Progenitor cell of endocrine pancreas (in vitro differentiated cells): ENCODE results near the gene MED9. TPM values are rescaled to one million over a fixed set of nuclear protein-coding genes. Genes with fewer than 3 reads are reported as not detected.

Experiments used
- DNase-seq: peaks from one replicate; pipeline ENCODE4 v3.0.0; 2021; ENCODE audit warnings: low spot score; ENCODE audit not compliant: unreplicated experiment
- H3K27ac Mint-ChIP-seq: 2 replicates; pipeline ENCODE4 v1.8.0; 2021; ENCODE audit warnings: mild to moderate bottlenecking, moderate library complexity, mixed read lengths
- H3K27me3 Mint-ChIP-seq: 2 replicates; pipeline ENCODE4 v1.8.0; 2021; ENCODE audit warnings: mixed read lengths
- H3K36me3 Mint-ChIP-seq: 2 replicates; pipeline ENCODE4 v1.8.0; 2022; ENCODE audit warnings: mixed read lengths; ENCODE audit not compliant: insufficient read depth
- H3K4me1 Mint-ChIP-seq: 2 replicates; pipeline ENCODE4 v1.8.0; 2021; ENCODE audit warnings: low read depth, mixed read lengths
- H3K4me3 Mint-ChIP-seq: 2 replicates; pipeline ENCODE4 v1.8.0; 2021; ENCODE audit warnings: low read depth, mild to moderate bottlenecking, moderate library complexity, mixed read lengths
- H3K9me3 Mint-ChIP-seq: 2 replicates; pipeline ENCODE4 v1.8.0; 2021; ENCODE audit warnings: low read depth, mixed read lengths
- total RNA-seq: library from RNA; stranded (reverse); gene quantifications from 2 replicates; pipeline ENCODE4 v1.2.1, GENCODE V29; 2021
- TF ChIP-seq, protein P1 (sequence below): fragments of 200-600 bp; sonication (generic); IDR thresholded peaks from one replicate; pipeline ENCODE4 v1.5.0; 2021; ENCODE audit warnings: antibody characterized with exemption, mild to moderate bottlenecking; ENCODE audit not compliant: unreplicated experiment

The MED9 gene
- total RNA-seq, 1 donor from 2014 or later, result 17.0 TPM

DNA sequence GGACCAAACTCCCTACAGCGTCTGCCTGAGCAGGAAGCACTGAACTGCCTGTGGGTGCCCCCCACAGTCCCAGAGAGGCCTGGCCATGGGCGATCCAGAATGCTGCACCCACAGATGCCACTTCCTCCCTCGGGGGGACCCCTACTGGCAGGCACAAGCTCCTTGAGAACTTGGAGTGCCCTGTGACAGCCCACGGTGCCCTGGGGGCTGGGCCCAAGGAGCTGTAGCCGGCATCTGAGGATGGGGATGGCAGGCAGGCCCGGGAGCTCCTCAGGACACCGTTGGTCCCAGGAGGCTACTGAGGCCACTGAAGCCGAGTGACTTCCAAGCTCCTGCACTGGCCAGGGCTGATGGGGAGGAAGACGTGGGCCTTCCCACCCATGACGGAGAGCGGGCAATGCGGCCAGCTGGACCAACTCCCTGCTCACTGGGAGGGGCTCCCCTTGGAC lies 34.5 kb downstream of the MED9 start:
- H3K27me3 Mint-ChIP-seq, result no peaks in the 10 kb centered on the region
- H3K9me3 Mint-ChIP-seq, result no peaks in the 10 kb centered on the region
- no peak overlapping the region for H3K4me3 Mint-ChIP-seq
- no peaks in the 10 kb centered on the region for H3K36me3 Mint-ChIP-seq
- H3K27ac Mint-ChIP-seq, result no peak overlapping the region
- TF ChIP-seq, protein P1, sequence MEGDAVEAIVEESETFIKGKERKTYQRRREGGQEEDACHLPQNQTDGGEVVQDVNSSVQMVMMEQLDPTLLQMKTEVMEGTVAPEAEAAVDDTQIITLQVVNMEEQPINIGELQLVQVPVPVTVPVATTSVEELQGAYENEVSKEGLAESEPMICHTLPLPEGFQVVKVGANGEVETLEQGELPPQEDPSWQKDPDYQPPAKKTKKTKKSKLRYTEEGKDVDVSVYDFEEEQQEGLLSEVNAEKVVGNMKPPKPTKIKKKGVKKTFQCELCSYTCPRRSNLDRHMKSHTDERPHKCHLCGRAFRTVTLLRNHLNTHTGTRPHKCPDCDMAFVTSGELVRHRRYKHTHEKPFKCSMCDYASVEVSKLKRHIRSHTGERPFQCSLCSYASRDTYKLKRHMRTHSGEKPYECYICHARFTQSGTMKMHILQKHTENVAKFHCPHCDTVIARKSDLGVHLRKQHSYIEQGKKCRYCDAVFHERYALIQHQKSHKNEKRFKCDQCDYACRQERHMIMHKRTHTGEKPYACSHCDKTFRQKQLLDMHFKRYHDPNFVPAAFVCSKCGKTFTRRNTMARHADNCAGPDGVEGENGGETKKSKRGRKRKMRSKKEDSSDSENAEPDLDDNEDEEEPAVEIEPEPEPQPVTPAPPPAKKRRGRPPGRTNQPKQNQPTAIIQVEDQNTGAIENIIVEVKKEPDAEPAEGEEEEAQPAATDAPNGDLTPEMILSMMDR, result no peak
- DNase-seq, result no peak
- no peaks in the 10 kb centered on the region for H3K4me1 Mint-ChIP-seq

DNA sequence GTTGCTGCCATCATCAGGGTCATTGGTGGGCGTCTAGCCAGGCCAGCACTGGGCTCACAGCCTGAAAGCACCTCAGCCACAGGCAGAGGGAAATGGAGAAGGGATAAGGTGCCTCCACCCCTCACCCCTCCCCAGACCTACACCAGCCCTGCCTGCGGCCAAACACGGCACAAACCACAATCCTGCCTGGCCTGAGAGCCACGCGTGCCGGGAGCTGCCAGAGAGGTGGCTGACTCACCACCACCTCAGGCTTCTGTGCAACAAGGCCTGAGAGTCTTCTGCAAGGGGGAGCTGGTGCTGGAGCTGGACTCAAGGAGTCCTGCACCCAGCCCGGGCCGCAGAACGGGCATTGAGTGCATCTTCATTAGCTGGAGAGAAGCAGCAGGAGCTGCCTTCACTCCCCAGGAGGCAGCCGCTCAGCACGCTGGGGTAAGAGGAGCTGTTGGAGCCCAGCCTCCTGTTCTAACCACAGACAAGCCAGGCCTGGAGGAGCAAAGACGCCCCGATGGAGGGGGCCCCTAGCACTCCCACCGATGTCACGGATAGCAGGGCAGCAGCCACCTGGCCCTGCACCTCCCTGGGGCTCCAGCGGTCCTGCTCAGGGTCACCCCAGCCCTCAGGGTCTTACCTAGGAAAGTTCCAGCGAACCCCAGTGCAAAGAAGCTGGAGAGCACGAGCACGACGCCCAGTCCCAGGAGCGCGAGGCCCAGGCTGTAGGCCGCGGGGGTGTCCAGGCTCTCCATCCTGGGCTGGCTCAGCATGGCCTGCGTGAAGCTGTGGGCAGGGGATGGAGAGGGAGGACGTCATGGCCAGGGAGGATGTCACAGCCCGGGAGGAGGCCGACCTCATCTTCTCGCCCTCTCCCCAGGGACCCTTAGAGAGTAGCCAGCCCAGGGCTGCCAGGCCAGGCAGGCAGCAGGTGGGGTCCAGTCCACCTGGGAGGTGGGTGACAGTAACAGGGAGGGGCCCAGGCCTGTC lies 35.4 kb downstream of the MED9 start:
- DNase-seq, result no peak
- Mint-ChIP-seq H3K9me3 (no peaks in the 10 kb centered on the region), H3K27me3 (no peaks in the 10 kb centered on the region), H3K4me3 (no peak overlapping the region), H3K36me3 (no peaks in the 10 kb centered on the region), H3K27ac (no peak overlapping the region), H3K4me1 (no peaks in the 10 kb centered on the region)
- TF ChIP-seq, protein P1, result no peak

- DNase-seq, result no peak
- no peak overlapping the region for H3K27ac Mint-ChIP-seq
Measured at GRCh38 chr17:17512866-17513265, 36.1 kb downstream of the MED9 start.

DNA sequence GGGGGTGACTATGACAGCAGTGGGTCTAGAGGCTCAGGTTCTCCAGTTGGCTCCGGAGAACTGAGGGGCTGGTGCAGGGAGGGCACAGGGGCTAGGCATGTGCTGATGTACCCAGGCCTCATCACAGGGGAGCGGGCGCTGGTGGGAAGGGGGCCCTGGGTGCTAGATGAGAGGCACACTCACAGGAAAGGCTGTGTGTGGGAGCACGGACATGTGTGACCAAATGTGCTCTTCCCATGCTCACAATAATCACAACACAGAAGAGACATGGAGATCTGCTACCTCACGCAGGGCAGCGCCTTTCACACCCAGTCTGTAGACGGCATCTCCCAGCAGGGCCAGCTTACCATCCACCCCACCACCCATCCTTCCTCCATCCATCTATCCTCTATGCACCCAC lies 36.8 kb downstream of the MED9 start:
- no peaks in the 10 kb centered on the region for H3K36me3 Mint-ChIP-seq
- H3K9me3 Mint-ChIP-seq, result no peaks in the 10 kb centered on the region
- H3K4me3 Mint-ChIP-seq, result no peak overlapping the region
- H3K4me1 Mint-ChIP-seq, result no peaks in the 10 kb centered on the region
- no peak overlapping the region for H3K27ac Mint-ChIP-seq
- DNase-seq, result no peak
- TF ChIP-seq, protein P1, result no peak
- no peaks in the 10 kb centered on the region for H3K27me3 Mint-ChIP-seq

More at GRCh38 chr17:17512866-17513265, 36.1 kb downstream of the MED9 start:
- H3K4me3 Mint-ChIP-seq, result no peak overlapping the region
- no peaks in the 10 kb centered on the region for H3K9me3 Mint-ChIP-seq
- TF ChIP-seq, protein P1, result no peak
- H3K4me1 Mint-ChIP-seq, result no peaks in the 10 kb centered on the region
- H3K27me3 Mint-ChIP-seq, result no peaks in the 10 kb centered on the region
- H3K36me3 Mint-ChIP-seq, result no peaks in the 10 kb centered on the region

DNA sequence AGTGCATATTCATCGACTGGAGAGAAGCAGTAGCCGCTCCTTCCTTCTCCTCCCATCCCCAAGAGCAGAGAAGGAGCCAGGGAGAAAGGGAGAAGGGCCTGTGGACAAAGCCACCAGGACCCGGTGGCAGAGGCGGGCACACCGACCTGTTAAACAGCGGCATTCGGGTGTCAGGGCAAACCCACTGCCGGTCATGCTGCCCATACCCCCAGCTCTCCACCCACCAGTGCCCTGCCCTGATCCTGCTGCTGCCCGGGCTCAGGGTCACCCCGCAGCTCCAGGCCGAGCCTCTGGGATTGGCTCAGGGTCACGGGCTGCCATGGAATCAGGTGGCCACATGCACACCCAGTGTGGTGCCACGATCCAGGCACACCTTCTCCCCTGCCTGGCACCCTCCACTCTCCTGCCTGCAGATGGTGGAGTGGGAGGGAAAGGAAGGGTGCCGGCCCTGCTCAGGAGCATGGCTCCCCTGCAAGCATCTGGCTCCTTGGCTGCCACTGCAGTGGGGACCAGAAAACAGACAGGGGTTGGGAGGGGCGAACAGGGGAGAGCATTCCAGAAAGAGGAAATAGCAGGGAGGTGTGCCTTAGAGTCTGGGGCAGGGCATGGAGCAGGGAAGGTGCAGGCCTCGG lies 37.7 kb downstream of the MED9 start:
- TF ChIP-seq, protein P1, result no peak
- H3K4me3 Mint-ChIP-seq, result no peak overlapping the region
- no peak for DNase-seq
- H3K27ac Mint-ChIP-seq, result no peak overlapping the region
- H3K4me1 Mint-ChIP-seq, result no peaks in the 10 kb centered on the region
- no peaks in the 10 kb centered on the region for H3K36me3 Mint-ChIP-seq
- H3K9me3 Mint-ChIP-seq, result no peaks in the 10 kb centered on the region
- no peaks in the 10 kb centered on the region for H3K27me3 Mint-ChIP-seq
